GM12872 (cell line): ENCODE measurements around the gene MINDY4B.

Source experiments
- TF ChIP-seq, protein P1 (sequence below): IDR thresholded peaks from 3 replicates; pipeline ENCODE4 v1.5.1; 2011; ENCODE audit warnings: low read depth, mild to moderate bottlenecking, low read length, moderate library complexity; ENCODE audit not compliant: insufficient read depth

Gene MINDY4B

DNA sequence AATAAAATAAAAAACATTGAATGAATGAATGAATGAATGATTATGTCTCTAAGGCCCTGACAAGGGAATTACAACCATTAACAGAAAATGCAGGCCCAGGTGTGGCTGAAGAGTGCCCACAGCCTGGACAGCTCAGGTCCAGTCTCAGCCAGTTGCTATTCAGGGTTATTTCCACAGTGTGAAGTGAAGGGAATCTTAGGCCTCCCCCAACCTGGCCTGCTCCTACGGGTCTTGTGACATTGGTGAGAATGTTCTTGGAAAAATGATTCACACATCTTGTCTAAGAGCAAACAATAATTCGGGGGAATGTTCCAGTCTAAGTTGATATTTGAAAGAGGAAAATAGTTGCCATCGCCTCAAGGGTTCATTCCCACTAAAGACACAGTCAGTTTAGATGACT lies 37.0 kb downstream of the MINDY4B start:
- TF ChIP-seq, protein P1, sequence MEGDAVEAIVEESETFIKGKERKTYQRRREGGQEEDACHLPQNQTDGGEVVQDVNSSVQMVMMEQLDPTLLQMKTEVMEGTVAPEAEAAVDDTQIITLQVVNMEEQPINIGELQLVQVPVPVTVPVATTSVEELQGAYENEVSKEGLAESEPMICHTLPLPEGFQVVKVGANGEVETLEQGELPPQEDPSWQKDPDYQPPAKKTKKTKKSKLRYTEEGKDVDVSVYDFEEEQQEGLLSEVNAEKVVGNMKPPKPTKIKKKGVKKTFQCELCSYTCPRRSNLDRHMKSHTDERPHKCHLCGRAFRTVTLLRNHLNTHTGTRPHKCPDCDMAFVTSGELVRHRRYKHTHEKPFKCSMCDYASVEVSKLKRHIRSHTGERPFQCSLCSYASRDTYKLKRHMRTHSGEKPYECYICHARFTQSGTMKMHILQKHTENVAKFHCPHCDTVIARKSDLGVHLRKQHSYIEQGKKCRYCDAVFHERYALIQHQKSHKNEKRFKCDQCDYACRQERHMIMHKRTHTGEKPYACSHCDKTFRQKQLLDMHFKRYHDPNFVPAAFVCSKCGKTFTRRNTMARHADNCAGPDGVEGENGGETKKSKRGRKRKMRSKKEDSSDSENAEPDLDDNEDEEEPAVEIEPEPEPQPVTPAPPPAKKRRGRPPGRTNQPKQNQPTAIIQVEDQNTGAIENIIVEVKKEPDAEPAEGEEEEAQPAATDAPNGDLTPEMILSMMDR: no peak

DNA sequence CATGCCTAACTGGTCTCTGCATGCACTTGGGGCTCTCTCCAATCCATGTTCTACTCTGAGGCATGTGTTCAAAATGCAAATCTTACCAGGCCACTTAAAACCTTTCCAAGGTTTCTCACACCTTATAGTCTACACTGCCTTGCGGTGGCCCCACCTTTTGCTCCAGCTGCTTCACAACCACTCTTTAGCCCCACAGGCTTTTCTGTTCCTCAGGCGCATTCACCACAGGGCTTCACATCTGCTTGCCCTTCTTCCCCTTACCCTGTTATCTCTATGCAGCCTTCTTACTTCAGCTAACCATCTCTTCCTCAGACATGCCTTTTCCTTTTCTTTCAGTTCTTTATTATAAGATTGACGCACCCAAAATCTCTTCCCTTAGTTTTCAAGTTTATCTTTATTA lies 37.8 kb downstream of the MINDY4B start:
- TF ChIP-seq, protein P1: no peak

DNA sequence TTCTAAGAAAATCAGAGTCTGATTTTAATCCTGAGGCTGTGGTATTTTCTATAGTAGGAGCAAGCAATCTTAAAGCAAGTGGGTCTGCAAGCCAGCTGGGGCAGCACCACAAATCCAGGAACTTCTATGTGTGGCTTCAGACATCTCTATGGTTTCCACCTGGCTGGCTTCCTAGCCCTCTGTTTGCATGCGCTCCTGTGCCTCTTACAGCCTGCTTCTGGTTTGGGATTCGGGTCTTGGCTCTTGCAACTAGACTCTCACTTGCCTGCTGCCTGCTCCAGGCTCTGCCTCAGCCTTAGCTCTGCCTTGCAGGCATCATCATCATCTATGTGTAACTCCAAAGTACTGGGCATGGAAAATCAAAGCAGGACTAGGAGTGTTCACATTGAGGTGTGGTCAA lies 43.4 kb downstream of the MINDY4B start:
- TF ChIP-seq, protein P1: no peak

DNA sequence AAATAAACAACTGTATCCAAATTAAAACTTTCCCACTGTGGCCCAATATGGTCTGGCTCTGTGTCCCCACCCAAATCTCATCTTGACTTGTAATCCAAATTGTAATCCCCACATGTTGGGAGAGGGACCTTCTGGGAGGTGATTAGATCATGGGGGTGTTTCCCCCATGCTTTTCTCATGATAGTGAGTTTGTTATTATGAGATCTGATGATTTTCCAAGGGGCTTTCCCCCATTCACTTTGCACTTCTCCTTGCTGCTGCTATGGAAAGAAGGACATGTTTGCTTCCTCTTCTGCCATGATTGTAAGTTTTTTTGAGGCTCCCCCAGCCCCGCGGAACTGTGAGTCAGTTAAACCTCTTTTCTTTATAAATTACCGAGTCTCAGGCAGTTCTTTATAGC lies 55.0 kb downstream of the MINDY4B start:
- TF ChIP-seq, protein P1: no peak

DNA sequence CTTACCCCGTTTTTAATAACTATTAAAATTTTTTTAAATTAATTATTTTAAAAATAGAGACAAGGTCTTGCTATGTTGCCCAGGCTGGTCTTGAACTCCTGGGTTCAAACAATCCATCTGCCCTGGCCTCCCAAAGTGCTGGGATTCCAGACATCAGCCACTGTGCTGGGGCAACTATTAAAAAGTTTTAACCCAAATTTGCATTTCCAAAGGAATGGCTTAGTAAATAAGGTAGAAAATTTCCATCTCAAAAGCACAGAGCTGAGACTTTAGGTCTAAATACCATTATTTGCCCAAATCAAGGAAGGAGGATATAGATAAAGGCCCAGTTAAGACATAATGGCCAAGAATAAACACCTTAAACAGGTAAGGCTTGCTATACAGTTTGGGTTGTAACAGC lies 56.4 kb downstream of the MINDY4B start:
- TF ChIP-seq, protein P1: no peak

DNA sequence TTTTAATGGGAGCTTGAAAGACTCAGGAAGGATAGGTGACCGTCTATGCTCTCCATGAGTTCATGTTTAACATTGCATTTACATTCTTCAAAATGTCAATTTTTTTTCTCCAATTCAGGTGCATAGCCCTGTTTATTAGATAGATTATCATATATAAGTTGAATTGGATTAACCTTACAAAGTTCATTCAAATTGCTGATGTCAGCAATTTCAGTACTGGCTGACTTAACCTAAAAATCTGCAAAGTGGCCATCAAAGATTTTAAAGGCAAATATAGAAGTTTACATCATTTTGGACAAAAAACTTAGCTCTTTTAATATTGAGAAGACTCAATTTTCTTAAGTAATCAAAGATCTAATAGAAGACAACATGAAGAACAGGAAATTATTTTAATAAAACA lies 57.8 kb downstream of the MINDY4B start:
- TF ChIP-seq, protein P1: no peak

DNA sequence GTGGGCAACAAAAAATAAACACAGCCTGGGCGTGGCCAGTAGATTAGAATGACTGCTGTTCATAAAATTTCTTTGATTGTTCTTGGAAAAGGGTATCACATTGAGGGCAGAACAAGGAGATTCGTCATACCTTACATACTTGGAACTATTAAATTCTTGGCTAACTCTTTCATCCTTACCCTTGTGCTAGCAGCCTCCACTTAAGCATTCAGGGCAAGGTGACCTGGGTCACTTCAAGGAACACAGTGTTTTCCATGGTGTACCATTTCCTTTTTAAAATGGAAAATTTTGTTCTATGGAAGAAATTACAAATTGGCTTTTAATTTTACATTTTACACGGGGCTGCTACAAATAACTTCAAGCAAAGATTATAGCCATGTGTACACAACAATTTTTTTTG lies 60.8 kb downstream of the MINDY4B start:
- TF ChIP-seq, protein P1: no peak

DNA sequence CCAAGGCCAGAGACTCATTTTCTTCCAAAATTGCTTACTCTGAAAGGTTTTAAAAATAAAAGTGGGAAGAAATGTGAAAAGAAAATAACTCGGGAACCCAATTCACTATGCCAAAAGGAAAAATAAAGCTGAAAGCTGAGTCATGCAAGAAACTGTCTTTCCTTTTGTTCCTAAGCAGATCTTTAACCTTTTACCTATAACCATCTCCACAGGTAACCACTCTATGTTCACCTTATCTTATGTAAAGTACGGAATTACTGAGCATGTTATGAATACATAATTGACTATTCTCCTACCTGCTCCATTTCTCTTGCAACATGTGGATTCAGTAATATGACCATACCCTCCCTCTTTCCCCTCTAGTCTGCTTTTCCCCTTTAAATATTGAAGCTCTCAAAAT lies 62.0 kb downstream of the MINDY4B start:
- TF ChIP-seq, protein P1: no peak
